GM12891 (cell line): ENCODE results near the gene DNMT1.

Source experiments
- PAX5 ChIP-seq: IDR thresholded peaks from 2 replicates; pipeline ENCODE4 v1.6.1; 2011; ENCODE audit warnings: low read length, moderate library complexity, mild to moderate bottlenecking; ENCODE audit not compliant: insufficient read depth, severe bottlenecking
- POLR2A ChIP-seq: IDR thresholded peaks from 2 replicates; pipeline ENCODE4 v1.6.1; 2011; ENCODE audit warnings: low read depth, low read length, control low read depth
- POLR2AphosphoS5 ChIP-seq: IDR thresholded peaks from 2 replicates; pipeline ENCODE4 v1.6.1; 2011; ENCODE audit warnings: low read depth, low read length, control low read depth
- TAF1 ChIP-seq: IDR thresholded peaks from 2 replicates; pipeline ENCODE4 v1.6.1; 2011; ENCODE audit warnings: low read depth, low read length, control low read depth

DNA sequence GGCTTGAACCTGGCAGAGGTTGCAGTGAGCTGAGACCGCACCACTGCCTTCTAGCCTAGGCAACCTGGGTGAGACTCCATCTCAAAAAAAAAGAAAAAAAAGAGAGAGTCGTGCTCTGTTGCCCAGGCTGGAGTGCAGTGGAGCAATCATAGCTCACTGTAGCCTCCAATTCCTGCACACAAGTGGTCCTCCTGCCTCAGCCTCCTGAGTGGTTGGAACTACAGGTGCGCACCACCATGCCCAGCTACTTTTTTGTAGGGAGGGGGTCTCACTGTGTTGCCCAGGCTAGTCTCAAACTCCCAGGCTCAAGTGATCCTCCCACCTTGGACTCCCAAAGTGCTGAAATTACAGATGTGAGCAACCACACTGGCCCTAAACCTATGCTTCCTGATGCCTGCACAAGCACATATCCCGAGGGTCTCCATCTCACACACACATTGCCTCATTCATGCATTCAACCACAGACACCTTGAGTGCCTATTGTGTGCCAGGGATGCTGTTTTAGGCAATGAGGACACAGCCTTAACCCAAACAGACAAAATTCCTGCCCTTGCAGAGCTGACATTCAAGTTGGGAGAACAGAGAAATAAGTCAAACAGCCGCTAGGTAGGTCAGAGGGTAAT is 94.5 kb downstream of the DNMT1 start:
- TF ChIP-seq POLR2A (no peak), PAX5 (no peak), POLR2AphosphoS5 (no peak), TAF1 (no peak)
